ENCODE results near the gene MACROD2.

MACROD2 gene

GRCh38 chr20:14790771-14791620, 795.7 kb downstream of the MACROD2 start:
- DNase-seq (ENCODE audit: extremely low read depth, low read depth) = no peak
- no peak for TF ChIP-seq CTCF (IDR thresholded peaks at IDR 0.05; ENCODE audit: low read depth, low read length)

GRCh38 chr20:14792915-14793314, 797.6 kb downstream of the MACROD2 start:
- no peak for TF ChIP-seq CTCF (IDR thresholded peaks at IDR 0.05; ENCODE audit: low read depth, low read length)
- no peak for DNase-seq (ENCODE audit: extremely low read depth, low read depth)

- TF ChIP-seq CTCF (IDR thresholded peaks at IDR 0.05; ENCODE audit: low read depth, low read length) = no peak
- DNase-seq (ENCODE audit: extremely low read depth, low read depth) = no peak
Observed at GRCh38 chr20:14799545-14800216, 804.4 kb downstream of the MACROD2 start.

- TF ChIP-seq CTCF (IDR thresholded peaks at IDR 0.05; ENCODE audit: low read depth, low read length) = no peak
- no peak for DNase-seq (ENCODE audit: extremely low read depth, low read depth)
Observed at GRCh38 chr20:14800707-14801425, 805.5 kb downstream of the MACROD2 start.

GRCh38 chr20:14801591-14802325, 806.4 kb downstream of the MACROD2 start:
- DNase-seq (ENCODE audit: extremely low read depth, low read depth) = no peak
- TF ChIP-seq CTCF (IDR thresholded peaks at IDR 0.05; ENCODE audit: low read depth, low read length) = no peak

GRCh38 chr20:14807224-14807623, 811.9 kb downstream of the MACROD2 start:
- TF ChIP-seq CTCF (IDR thresholded peaks at IDR 0.05; ENCODE audit: low read depth, low read length) = no peak
- no peak for DNase-seq (ENCODE audit: extremely low read depth, low read depth)

All from AG09319 (cell line).